Stimulated activated CD8-positive, alpha-beta memory T cell treated with anti-CD3 and anti-CD28 coated beads, Interleukin-7, amount 100 ng/mL, for 4 hours (primary cell): ENCODE results near the gene PAQR5.
"Not testable (repeated sequence)": the region's sequence is repeated elsewhere in the genome, so short reads cannot be mapped to it uniquely, and the experiment has no call there.

ENCODE experiments used
- DNase-seq, 2 donors: peaks; one replicate each; pipeline ENCODE4 v3.0.0-alpha.2; 2020; ENCODE audit warnings: low read depth in 2 of 2

Gene PAQR5

DNA sequence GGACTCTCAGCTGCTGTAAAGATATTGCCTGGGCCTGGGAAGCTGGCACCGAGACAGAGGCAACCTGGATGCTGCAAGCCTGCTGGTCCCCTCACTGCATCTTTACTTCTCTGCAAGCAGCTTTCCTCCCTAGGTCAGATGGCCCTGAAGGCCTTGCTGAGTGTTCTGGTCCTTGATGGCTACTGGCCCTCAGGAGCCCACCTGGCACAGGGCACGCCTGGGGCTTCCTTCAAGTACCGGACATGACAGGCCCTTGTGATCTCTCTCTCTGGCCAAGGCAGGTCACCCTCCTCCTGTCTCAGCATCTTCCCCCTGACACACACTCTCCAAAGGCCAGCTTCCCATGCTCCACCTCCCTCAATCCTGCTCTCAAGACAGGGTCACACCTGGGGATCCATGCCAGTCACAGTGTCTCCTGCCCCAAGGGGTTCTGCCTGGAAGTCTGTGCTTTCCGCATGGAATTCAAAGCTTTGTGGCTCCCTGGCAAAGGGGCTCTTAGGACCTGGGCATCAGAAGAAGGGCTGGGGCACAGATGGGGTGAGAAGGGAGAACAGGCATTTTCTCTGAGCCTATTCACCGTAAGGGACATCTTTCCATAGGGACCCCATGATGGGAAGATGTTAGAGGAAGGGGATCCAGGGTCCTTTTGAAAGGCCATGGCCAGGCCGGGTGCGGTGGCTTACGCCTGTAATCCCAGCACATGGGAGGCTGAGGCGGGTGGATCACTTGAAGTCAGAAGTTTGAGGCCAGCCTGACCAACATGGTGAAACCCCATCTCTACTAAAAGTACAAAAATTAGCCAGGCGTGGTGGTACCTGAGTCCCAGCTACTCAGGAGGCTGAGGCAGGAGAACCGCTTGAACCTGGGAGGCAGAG lies 4.7 kb upstream of the PAQR5 start:
- DNase-seq = no peak

DNA sequence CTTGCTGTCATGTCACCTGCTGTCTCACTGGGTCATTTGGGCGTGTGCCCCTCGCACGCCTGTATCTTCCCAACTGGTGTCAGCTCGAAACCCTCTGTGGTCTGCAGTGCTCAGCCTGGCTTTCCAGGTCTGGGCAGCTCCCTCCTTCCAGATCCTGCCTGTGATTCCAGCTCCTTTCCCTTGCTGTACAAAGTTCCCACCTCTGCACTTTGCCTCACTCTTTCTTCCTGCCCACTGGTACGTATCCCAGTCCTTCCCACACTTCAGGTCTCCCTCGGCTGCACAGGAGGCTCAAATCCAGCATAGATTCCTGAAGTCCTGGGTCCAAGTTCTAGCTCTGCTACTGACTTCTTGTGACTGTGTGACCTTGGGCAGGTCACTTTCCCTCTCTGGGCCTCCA lies 2.1 kb upstream of the PAQR5 start:
- no peak for DNase-seq

DNA sequence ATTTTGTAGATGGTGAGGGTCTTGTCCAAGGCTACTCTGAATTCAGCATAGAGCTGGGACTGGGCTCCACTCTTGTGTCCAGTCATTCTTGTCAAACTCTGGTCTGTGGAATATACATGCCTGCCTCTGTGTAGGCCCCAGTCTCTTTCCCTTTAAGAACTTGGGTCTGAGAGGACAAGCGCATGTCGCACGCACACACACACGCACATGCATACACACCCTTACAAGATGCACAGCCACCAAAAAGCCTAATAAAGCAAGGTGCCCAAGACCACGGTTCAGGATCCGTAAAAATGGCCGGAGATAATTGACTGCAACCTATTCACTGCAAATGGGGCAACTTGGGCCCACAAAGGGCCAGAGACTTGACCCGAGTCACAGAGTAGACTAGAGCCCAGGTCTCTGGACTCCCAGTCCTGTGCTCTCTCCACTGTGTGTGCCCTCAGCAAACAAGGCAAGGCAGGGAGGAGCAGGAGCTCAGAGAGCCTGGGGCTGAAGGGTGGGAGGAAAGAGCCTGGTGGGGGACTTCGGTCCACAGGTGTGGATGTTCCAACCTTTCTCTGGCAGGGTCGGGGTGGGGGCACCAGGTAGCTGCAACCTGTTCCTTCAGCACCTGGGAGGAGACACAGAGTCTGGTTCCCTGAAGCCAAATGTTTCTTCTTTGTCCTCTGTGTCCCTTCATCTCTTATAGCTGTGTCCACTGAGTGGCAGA lies 914 bp upstream of the PAQR5 start:
- DNase-seq = no peak

DNA sequence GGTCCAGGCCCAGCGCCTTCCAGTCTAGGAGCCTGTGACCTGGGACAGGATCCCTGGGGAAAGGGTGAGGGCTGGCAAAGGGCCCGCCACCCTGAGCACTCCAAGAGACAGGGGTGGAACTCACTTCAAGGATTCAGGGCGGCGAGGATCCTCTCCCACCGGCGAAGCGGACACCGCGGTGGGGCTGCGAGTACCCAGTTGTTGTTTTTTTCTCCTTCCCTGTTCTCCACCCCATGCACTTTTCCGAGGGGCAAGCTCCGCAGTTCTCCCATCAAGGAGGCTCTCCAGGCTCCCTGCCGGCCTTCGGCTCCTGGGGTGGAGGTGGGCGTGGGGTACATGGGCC lies 387 bp upstream of the PAQR5 start:
- no peak for DNase-seq

DNA sequence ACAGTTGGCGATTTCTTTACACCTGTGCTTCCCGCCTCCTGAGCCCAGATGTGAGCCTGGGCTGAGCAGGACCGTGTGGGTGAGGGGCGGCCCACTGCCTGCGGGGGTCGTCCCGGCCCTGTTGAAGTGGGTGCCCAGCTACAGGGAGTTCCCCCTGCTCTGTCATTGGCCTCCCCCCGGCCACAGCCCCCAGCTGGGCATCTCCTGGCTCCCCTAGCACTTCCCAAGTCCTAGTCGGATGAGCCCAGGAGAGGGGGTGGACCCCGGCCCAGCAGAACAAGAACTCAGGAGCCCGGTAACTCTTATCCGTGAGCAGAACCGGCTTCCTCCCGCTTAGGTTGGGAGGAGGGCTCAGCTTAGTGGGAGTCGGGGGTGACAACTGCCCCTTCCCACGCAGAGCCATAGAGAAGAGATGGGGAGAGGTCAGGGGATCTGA lies 757 bp downstream of the PAQR5 start:
- DNase-seq = no peak

DNA sequence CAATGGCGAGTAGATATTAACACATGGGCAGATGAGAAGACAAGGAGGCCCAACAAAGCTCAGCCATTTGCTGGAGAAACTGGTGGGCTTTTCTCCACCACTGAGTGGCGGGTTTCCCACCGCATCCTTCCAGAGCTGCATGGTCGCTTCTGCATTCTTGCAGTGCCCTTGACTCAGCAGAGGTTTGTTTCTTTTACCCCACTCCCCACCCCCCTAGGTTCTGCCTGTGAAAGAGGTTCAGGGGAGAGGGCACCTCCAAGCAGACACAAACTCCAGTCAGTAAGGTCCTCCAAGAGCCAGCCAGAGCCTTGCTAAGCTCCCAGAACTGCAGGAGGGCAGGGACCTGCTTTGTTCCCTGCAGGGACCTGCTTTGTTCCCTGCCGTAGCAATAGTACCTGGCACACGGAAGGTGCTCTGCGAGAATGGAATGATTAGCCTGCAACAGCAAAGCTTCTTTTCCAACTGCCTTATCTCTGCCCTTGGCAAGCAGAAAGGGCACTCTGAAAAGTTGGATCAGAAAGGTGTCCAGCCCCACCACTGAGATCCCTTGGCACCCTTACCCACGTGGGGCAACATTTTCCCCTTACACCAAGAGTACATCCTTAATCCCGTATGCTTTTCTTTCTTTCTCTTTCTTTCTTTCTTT lies 1.4 kb downstream of the PAQR5 start:
- no peak for DNase-seq

DNA sequence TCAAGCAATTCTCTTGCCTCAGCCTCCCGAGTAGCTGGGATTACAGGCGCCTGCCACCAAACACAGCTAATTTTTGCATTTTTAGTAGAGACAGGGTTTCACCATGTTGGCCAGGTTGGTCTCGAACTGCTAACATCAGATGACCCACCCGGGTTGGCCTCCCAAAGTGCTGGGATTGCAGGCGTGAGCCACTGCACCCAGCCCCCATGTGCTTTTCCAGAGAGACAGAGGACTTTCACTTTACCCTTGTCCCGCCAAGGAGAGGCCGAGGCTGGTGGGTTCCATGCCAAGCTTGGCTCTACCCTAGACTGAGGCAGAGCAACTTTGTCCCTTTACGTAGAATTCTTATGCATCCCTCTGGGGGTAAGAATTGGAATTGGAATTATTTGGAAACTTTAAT lies 2.4 kb downstream of the PAQR5 start:
- not testable (repeated sequence) for DNase-seq

DNA sequence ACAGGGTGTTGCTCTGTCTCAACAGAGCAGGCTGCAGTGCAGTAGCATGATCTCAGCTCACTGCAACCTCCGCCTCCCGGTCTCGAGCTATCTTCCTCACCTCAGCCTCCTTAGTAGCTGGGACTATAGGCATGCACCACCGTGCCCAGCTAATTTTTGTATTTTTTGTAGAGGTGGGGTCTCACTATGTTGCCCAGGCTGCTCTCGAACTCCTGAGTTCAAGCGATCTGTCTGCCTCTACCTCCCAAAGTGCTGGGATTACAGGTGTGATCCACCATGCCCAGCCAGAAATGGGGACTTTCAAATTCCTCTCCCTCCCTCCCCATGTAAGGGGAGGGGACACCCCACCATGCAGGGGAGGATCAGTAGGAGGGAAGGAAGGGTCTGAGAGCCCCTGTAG lies 3.4 kb downstream of the PAQR5 start:
- not testable (repeated sequence) for DNase-seq

DNA sequence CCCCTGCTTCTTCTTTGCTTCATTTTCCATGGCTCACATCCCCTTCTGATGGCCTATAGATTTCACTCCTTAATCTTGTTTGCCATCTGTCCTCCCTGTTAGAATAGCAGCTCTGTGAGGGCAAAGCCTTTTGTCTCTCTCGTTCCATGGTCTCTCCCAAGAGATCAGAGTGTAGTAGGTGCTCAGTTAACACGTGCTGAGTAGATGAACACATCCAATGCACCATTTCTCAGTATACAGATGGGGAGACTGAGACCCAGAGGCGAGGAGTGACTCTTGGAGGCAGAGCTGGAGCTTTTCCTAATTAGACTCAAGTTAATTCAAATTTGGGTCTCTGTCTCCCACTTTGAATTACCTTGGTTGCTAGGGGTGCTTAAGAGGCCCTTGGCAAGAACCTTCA lies 4.2 kb downstream of the PAQR5 start:
- no peak for DNase-seq

DNA sequence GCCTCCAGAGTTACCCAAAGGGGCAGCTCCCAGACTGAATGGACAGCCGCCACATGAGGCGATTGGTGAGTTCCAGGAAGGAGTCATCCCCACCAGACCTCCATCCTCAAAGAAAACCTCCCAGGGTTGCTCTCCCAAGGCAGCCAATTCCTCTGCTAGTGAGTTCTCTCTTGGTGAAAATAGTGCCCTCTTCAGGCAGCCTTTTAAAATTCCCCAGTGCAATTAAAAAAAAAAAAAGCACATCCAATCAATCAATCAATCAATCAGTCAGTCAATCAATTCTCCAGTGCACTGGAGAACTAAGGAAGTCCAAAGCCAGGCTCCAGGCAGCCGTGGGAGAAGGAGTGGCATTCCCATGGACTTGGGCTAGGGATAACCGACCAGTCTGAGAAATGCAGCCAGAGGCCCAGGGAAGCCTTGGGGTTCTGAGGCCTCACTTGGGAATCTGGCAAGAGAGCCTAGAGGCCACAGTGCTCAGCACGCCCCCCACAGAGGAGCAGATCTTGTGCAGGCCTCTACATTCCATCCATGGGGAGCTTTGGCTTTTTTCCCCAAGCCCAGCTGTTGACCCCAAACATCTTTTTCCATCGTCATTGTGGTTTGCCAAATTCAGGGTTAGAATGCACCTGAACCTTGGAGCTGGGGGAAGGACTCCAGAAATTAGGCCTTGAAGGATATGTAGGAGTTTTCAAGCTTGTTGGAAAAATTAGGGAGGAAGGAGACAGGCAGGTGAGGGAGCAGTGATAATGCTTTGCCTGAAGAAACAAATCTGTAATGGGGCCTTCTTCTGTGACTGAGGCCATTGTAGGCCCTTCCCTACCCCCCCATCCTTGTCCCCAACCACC lies 4.8 kb downstream of the PAQR5 start:
- DNase-seq = no peak

DNA sequence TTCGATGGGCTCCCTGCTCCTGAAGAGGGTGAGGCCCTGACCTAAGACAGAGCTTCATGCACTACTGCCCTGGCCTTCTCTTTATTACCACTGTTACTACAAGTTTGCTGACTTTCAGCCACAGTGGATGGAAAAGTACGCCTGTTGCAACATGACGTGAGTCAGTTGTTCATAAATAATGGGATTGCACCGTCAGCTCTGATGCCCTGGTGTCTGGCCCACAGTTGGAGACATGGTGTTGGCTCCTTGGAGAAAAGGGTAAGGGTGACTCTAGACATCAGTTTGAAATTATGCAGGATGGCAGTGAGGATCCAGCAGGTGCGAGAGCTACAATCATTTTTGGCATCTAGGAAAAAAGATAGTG lies 5.5 kb downstream of the PAQR5 start:
- DNase-seq = no peak

DNA sequence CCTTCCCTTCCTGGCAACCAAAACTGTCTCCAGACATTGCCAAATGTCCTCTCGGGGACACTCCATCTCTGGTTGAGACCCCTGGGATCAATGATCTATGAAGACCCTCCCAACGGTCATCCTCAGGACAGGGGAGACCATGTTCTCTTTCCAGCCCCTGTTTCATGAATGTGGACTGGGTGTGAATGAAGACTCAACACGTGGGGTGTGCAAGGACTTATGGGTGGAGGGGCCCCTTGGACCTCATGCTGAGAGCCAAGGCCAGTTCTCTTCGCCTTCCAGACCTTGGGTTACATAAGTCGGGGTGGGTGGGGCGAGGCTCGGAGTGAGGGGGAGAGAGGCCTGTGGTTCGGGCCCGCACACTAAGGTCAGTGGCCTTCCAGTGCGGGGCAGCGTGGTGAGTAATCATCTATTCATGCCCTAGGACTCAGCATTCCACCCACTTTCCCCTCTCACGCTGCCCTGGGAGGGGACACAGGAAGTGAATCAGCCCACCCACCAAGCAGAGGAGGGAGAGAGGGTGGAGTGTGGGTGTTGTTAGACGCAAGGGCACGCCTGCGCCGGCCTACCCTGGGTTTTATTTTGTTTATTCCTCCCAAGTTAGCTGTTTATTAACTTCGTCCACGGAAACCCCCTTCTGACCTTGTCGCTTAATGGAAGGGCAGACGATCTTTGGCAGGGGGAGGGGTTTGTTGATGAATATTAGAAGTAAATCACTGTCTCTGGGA lies 6.7 kb downstream of the PAQR5 start:
- DNase-seq = no peak

DNA sequence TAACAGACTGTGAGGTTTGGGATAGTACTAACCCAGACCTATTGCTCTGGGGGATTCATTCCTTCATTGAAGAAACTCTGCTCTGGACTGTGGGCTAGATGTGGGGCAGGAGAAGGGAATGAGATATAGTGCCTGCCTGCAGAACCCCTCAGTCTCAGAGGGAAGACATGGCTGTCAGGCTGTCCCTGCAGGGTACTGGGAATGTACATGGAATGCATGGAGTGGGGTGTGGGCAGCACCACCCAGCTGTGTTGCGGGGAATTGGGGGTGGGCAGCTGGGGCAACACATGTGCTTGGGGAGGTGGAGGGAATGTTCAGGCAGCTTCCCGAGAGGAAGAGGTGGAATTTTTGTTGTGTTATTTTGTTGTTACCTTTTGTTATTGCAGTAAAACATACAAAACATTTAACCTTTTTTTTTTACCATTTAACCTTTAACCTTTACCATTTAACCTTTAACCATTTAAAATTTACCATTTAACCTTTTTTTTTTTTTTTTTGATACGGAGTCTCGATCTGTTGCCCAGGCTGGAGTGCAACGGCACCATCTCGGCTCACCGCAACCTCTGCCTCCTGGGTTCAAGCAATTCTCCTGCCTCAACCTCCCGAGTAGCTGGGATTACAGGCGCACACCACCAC lies 7.3 kb downstream of the PAQR5 start:
- no peak for DNase-seq

DNA sequence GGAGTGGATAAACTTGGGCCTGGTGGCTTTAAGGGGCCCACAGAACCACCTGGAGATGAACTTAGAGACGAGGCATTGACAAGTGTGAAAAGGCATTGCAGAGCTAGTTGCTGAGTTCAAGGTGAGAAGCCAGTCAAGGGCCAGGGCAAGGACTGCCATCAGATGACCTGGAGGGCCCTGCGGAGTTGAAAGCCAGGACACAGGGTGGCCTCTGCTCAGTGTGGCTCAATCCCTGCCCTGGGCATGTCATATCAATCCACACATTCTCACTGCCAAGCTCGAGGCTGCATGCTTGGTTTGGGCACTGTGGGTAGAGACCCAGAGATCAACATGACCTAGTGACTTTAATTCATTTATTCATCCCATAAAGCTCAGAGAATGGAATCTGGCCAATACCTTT lies 9.2 kb downstream of the PAQR5 start:
- DNase-seq = no peak

DNA sequence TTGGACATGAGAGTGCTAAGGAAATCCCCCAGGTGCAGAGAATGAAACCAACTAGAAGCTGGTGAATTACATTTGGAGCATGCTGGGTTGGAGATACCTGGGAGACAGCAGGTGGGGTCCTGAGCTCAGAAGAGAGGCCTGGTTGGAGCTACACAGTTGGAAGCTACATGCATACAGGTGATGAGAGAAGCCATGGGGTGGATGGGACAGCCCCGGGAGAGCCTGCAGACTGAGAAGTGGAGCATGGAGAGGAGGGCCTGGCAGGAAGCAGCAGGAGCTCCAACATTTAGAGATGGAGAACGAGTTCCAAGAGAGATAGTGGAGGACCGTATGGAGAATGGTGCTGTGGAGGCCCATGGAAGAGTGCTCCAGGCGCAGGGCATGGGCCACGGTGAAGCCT lies 10.2 kb downstream of the PAQR5 start:
- DNase-seq = no peak

DNA sequence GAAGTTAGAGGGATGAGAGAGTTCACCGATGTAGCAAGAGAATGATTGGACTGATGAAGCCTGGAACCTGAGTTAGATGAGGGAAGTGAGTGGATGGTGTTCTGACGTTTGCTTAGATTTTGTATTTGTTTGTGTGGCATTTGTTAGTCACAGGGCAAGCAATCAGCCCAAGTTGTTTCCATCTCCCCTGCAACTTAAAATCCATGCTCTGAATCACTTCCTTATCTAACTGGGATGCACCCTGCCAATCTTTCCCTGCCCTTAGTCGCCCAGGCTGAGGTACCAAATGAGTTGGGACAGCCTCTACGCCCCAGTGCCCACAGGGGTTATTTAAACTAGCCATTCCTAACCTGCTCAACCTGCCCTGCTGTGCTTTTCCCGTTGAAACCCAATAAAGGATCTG lies 12.6 kb downstream of the PAQR5 start:
- no peak for DNase-seq

DNA sequence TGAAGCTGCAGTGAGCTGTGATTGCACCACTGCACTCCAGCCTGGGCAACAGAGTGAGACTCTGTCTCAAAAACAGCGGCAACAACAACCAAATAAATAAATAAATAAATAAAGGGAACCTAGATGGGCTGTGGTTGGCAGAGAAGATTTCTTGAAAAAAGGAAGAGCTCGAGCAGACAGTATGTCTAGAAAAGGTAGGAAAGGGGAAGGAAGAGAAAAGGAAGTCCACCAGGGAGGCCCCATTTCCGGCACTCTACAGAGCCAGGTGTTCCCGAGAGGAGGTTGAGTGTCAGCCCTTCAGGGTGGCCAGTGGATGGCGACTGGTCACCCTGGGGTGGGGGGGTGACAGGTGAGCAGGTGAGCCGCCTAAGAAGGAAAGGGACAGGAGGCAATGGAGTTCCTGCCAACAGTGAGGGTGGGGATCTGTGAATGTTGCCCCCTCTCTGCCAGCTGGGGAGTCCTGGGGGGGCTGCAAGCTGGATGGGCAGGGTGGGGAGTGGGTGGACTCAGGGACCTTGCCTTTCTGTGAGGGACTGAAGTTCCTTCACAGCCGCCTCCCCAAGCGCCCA lies 14.8 kb downstream of the PAQR5 start:
- no peak for DNase-seq

DNA sequence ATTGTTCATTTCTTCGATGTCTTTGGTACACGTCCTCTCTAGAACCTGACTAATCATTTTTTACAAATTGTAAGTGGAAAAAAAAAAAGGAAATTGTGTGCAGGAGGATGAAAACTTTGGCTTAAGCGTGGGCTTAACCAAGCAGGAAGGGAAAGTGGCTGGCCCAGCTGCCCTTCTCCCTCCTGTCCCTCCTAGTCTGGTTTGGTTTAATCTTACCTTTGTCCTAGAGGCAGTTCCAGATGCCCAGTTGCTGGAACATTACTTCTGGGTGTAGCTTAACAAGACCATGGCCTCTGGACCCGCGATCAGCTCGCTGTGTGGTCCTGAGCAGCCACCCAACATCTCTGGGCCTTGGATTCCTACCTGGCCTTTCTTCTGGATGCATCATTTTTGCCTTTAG lies 15.4 kb downstream of the PAQR5 start:
- DNase-seq = no peak

DNA sequence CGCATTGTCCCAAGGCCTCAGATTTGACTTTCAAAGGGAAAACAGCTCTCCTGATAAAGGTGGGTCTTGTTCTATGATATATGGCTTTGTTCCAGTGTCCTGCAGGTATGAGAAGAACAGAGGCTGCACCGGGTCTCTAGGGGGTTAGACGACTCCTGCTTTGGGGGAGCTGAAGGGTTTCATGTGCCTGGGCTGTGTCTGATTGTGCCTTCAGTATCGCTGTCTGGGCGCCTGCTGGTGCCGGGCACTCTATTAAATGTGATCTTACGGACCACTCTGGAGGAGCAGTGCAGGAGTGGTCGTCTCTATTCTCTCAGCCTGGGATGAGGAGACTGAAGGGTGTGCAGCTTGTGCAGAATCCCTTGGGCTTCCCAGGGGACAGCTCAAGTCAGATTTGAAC lies 16.0 kb downstream of the PAQR5 start:
- DNase-seq = no peak

DNA sequence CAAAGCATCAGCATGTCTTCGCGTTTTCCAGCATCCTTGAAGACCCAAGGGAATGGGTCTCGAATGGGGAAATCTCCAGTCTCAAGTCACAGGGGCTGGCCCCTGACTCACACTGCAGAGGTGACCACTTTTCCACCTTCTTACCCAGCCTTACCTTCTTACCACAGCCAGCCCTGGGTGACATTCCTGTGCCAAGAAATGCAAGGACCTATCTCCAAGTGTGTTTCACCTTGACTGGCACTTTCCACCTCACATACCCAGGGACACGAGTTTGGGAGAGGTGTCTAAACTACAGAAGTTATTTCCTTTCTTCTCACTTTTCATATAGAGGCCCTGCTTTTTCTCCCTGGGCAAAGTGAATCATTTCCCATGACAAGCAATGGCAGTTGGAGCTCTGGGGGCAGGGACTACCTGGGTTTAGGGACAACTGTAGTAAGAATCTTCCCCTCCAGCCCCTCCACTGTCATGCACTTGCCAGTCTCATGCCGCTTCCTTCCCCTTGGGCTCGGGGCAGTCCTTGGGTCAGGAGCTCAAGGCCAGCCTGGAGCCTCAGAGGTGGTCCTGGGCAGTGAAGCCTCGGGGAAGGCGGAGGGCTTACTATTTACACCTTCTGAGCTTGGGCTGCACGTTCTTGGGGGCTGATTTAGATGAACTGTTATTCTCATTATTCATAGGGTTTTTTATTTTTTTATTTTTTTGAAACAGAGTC lies 16.8 kb downstream of the PAQR5 start:
- DNase-seq = no peak
